Mammary epithelial cell (primary cell): ENCODE data around the gene MYBPH.

ENCODE experiments used
- CTCF ChIP-seq, 2 donors: IDR thresholded peaks in 1 of 2; conservative IDR thresholded peaks in 1 of 2; 2 replicates each; pipeline ENCODE4 v1.5.1; 2011 to 2012; ENCODE audit warnings: inconsistent platforms in 2 of 2, low read length in 2 of 2, mild to moderate bottlenecking in 2 of 2, control low read depth in 1 of 2, low read depth in 1 of 2; ENCODE audit not compliant: insufficient read depth in 1 of 2; ENCODE audit errors: extremely low read depth in 1 of 2
- EZH2 ChIP-seq: IDR thresholded peaks from 2 replicates; pipeline ENCODE4 v1.6.1; 2012; ENCODE audit warnings: low read length, inconsistent platforms, borderline replicate concordance

- TF ChIP-seq CTCF (conservative IDR thresholded peaks at IDR 0.05 in 1 of 2, IDR thresholded peaks at IDR 0.05 in 1 of 2; ENCODE audit: extremely low read depth in 1 of 2, insufficient read depth in 1 of 2, low read depth in 1 of 2, low read length in 2 of 2) (no peak), EZH2 (no peak)
These were observed 11.7 kb upstream of the MYBPH start for GRCh38 chr1:203187304-203187685.
